Naive thymus-derived CD4-positive, alpha-beta T cell (primary cell): ENCODE measurements around the gene CASP6. TPM values are rescaled to one million over a fixed set of nuclear protein-coding genes. Genes with fewer than 3 reads are reported as not detected.
A peak's percentile ranks its signal among the peaks of the same experiment; 100 is the strongest.

ENCODE experiments used
- ATAC-seq: fragments of 150-1000 bp; cut with Tn5 transposase; 2 replicates; pipeline ENCODE4 v1.10.0; 2021; ENCODE audit warnings: mild to moderate bottlenecking, moderate library complexity
- CTCF ChIA-PET: fragments of 350-600 bp; sonication (Branson Sonifier 250); formaldehyde crosslinking; loops from one replicate; lab custom pipeline; 2021; ENCODE audit warnings: antibody characterized with exemption; lab: Charles Lee
- POLR2A ChIA-PET: fragments of 350-600 bp; sonication (Branson Sonifier 250); formaldehyde crosslinking; loops from one replicate; lab custom pipeline; 2021; ENCODE audit warnings: antibody characterized with exemption, inconsistent platforms; lab: Charles Lee
- DNase-seq, 9 donors: peaks; one replicate each; pipeline versions ENCODE4 v3.0.0 to v3.0.0-alpha.2; 2020 to 2022; ENCODE audit warnings: mixed read lengths in 1 of 9
- H3K27ac ChIP-seq: one replicate; pipeline ENCODE4 v1.7.0; 2013; ENCODE audit warnings: mild to moderate bottlenecking, low read depth, low read length, moderate library complexity
- H3K27me3 ChIP-seq, 2 donors: one replicate each; pipeline ENCODE4 v1.7.0; 2013; ENCODE audit warnings: low read length in 2 of 2, mild to moderate bottlenecking in 2 of 2, moderate library complexity in 2 of 2; ENCODE audit not compliant: control insufficient read depth in 2 of 2, insufficient read depth in 2 of 2
- H3K36me3 ChIP-seq, 3 experiments: 1 replicate in 2 of 3; 2 replicates in 1 of 3; pipeline ENCODE4 v1.7.0; 2013; ENCODE audit warnings: low read length in 3 of 3, mild to moderate bottlenecking in 3 of 3, moderate library complexity in 1 of 3; ENCODE audit not compliant: insufficient read depth in 3 of 3, control insufficient read depth in 2 of 3
- H3K4me1 ChIP-seq, 2 donors: one replicate each; pipeline ENCODE4 v1.7.0; 2013; ENCODE audit warnings: low read length in 2 of 2, mild to moderate bottlenecking in 2 of 2, moderate library complexity in 1 of 2; ENCODE audit not compliant: control insufficient read depth in 2 of 2, insufficient read depth in 2 of 2
- H3K4me3 ChIP-seq: 2 replicates; pipeline ENCODE4 v1.7.0; 2013; ENCODE audit warnings: mild to moderate bottlenecking, low read length
- H3K9me3 ChIP-seq, 3 experiments: 1 replicate in 2 of 3; 2 replicates in 1 of 3; pipeline ENCODE4 v1.7.0; 2013; ENCODE audit warnings: low read length in 3 of 3; ENCODE audit not compliant: control insufficient read depth in 2 of 3
- H3K27ac Mint-ChIP-seq, 9 donors: one replicate each; pipeline ENCODE4 v1.8.0; 2020 to 2022; ENCODE audit warnings: mixed read lengths in 9 of 9, mild to moderate bottlenecking in 8 of 9, moderate library complexity in 5 of 9, inconsistent platforms in 2 of 9
- H3K27me3 Mint-ChIP-seq, 5 donors: one replicate each; pipeline ENCODE4 v1.8.0; 2021 to 2022; ENCODE audit warnings: mixed read lengths in 5 of 5, mild to moderate bottlenecking in 1 of 5
- H3K36me3 Mint-ChIP-seq, 5 donors: one replicate each; pipeline ENCODE4 v1.8.0; 2020 to 2022; ENCODE audit warnings: mixed read lengths in 5 of 5, mild to moderate bottlenecking in 3 of 5, inconsistent platforms in 1 of 5
- H3K4me1 Mint-ChIP-seq, 7 donors: one replicate each; pipeline ENCODE4 v1.8.0; 2020 to 2022; ENCODE audit warnings: mixed read lengths in 7 of 7, mild to moderate bottlenecking in 3 of 7, inconsistent platforms in 1 of 7
- H3K4me3 Mint-ChIP-seq, 10 donors: one replicate each; pipeline ENCODE4 v1.8.0; 2020 to 2022; ENCODE audit warnings: mild to moderate bottlenecking in 10 of 10, mixed read lengths in 10 of 10, moderate library complexity in 6 of 10, inconsistent platforms in 2 of 10
- H3K9me3 Mint-ChIP-seq, 11 donors: one replicate each; pipeline ENCODE4 v1.8.0; 2020 to 2022; ENCODE audit warnings: mixed read lengths in 11 of 11, mild to moderate bottlenecking in 4 of 11, inconsistent platforms in 1 of 11, moderate library complexity in 1 of 11
- intact Hi-C, 2 donors: fragments of 100-400 bp; cut with micrococcal nuclease; formaldehyde crosslinking; loops; one replicate each; pipeline ENCODE4 v1.15.1; 2023
- polyA plus RNA-seq, 2 donors: library from polyadenylated mRNA; unstranded; fragments of 300-500 nt; fragmentation: Illumina TruSeq; gene quantifications; one replicate each; pipeline ENCODE4 v1.2.3, GENCODE V29; 2021
- total RNA-seq, 6 experiments: library from RNA in 5 of 6; stranded (reverse) in 5 of 6; gene quantifications; 1 replicate in 5 of 6; 2 replicates in 1 of 6; pipeline ENCODE4 v1.2.3 and lab custom pipeline; 2021 to 2026

Gene CASP6
- total and polyA plus RNA-seq, 7 experiments from 2014 or later = 9.3 to 85.8 (median 25.5) TPM

GRCh38 chr4:109691411-109691920 is 11.8 kb downstream of the CASP6 start:
- no peak for DNase-seq

GRCh38 chr4:109690690-109691410 is 12.4 kb downstream of the CASP6 start:
- ATAC-seq (peak; percentile 85), DNase-seq (peak in 7 of 9 donors; percentile 16 to 55 (median 31))
- Histone ChIP-seq H3K4me3 (no peak overlapping the region), H3K36me3 (peaks cover 6 to 61% (median 15%) of the 10 kb centered on the region in 3 experiments), H3K27ac (peak overlapping the region; percentile 42), H3K27me3 (no peaks in the 10 kb centered on the region), H3K4me1 (peaks cover 17 to 23% of the 10 kb centered on the region in 2 donors), H3K9me3 (no peaks in the 10 kb centered on the region)
- CTCF ChIA-PET = interaction anchor here (1.1 to 1.4 kb wide), 3 partner anchors 10 to 136 kb away, joined by 3 to 7 read pairs (median 3); partner anchors contain the start of gene CASP6
- H3K36me3 Mint-ChIP-seq = peaks cover 17 to 52% (median 48%) of the 10 kb centered on the region in 5 donors
- POLR2A ChIA-PET = interaction anchor here (0.8 to 1.8 kb wide), 8 partner anchors 9 to 135 kb away, joined by 3 to 5 read pairs (median 4); partner anchors contain the start of gene MCUB
- peaks cover 17 to 62% (median 40%) of the 10 kb centered on the region in 7 donors for H3K4me1 Mint-ChIP-seq
- peak overlapping the region; percentile 59 to 90 (median 87) for H3K27ac Mint-ChIP-seq
- peaks cover 0 to 7% (median 0%) of the 10 kb centered on the region in 11 donors for H3K9me3 Mint-ChIP-seq
- peak overlapping the region; percentile 40 to 79 (median 64) for H3K4me3 Mint-ChIP-seq
- no peaks in the 10 kb centered on the region for H3K27me3 Mint-ChIP-seq
- intact Hi-C loops = loop anchor here in 1 of 2 donors (1.0 to 5.0 kb wide), 2 partner anchors 11 to 36 kb away; no protein-coding TSS in a partner anchor

More at GRCh38 chr4:109691411-109691920, 11.8 kb downstream of the CASP6 start:
- Mint-ChIP-seq H3K4me3 (peak overlapping the region in 9 of 10 donors; percentile 40 to 79 (median 70)), H3K27ac (peak overlapping the region in 8 of 9 donors; percentile 64 to 90 (median 87)), H3K27me3 (no peaks in the 10 kb centered on the region), H3K9me3 (peaks cover 0 to 7% (median 0%) of the 10 kb centered on the region in 11 donors), H3K36me3 (peaks cover 17 to 54% (median 51%) of the 10 kb centered on the region in 5 donors), H3K4me1 (peaks cover 17 to 68% (median 40%) of the 10 kb centered on the region in 7 donors)
- ChIA-PET CTCF (interaction anchor here (1.1 to 1.4 kb wide), 2 partner anchors 12 to 135 kb away, joined by 3 read pairs; partner anchors contain the start of gene CASP6), POLR2A (interaction anchor here (1.1 to 1.8 kb wide), 5 partner anchors 8 to 132 kb away, joined by 3 to 5 read pairs (median 4); partner anchors contain the start of gene MCUB)
- intact Hi-C loops = loop anchor here in 1 of 2 donors (1.0 to 5.0 kb wide), 2 partner anchors 11 to 36 kb away; no protein-coding TSS in a partner anchor
- no peak for ATAC-seq
- Histone ChIP-seq H3K9me3 (no peaks in the 10 kb centered on the region), H3K4me1 (peaks cover 17 to 23% of the 10 kb centered on the region in 2 donors), H3K27me3 (no peaks in the 10 kb centered on the region), H3K4me3 (no peak overlapping the region), H3K36me3 (peaks cover 9 to 58% (median 14%) of the 10 kb centered on the region in 3 experiments), H3K27ac (peak overlapping the region; percentile 42)

- Histone ChIP-seq H3K36me3 (peaks cover 7 to 65% (median 20%) of the 10 kb centered on the region in 3 experiments), H3K27ac (no peak overlapping the region), H3K4me3 (no peak overlapping the region), H3K9me3 (no peaks in the 10 kb centered on the region), H3K27me3 (no peaks in the 10 kb centered on the region), H3K4me1 (no peaks in the 10 kb centered on the region)
- CTCF ChIA-PET = interaction anchor here (0.7 kb wide), 1 partner anchor 61 kb away, joined by 7 read pairs; no protein-coding TSS in a partner anchor
- no peak for DNase-seq
- no peak for ATAC-seq
- H3K27me3 Mint-ChIP-seq = no peaks in the 10 kb centered on the region
- peaks cover 14 to 61% (median 58%) of the 10 kb centered on the region in 5 donors for H3K36me3 Mint-ChIP-seq
- peaks cover 7 to 66% (median 39%) of the 10 kb centered on the region in 7 donors for H3K4me1 Mint-ChIP-seq
- POLR2A ChIA-PET = interaction anchor here (0.5 to 0.9 kb wide), 4 partner anchors 13 to 106 kb away, joined by 3 read pairs; no protein-coding TSS in a partner anchor
- no peak overlapping the region for H3K4me3 Mint-ChIP-seq
- H3K9me3 Mint-ChIP-seq = peaks cover 0 to 2% (median 0%) of the 10 kb centered on the region in 11 donors
- intact Hi-C loops = no loop called here
- peak overlapping the region in 6 of 9 donors; percentile 37 to 87 (median 65) for H3K27ac Mint-ChIP-seq
Measured at GRCh38 chr4:109684727-109685126, 18.5 kb downstream of the CASP6 start.

- Histone ChIP-seq H3K9me3 (no peaks in the 10 kb centered on the region), H3K4me3 (no peak overlapping the region), H3K27ac (no peak overlapping the region), H3K4me1 (no peaks in the 10 kb centered on the region), H3K36me3 (peaks cover 7 to 60% (median 16%) of the 10 kb centered on the region in 3 experiments), H3K27me3 (no peaks in the 10 kb centered on the region)
- no peaks in the 10 kb centered on the region for H3K27me3 Mint-ChIP-seq
- peaks cover 0 to 2% (median 0%) of the 10 kb centered on the region in 11 donors for H3K9me3 Mint-ChIP-seq
- H3K4me3 Mint-ChIP-seq = peak overlapping the region in 1 of 10 donors; percentile 9
- ATAC-seq (no peak), DNase-seq (no peak)
- ChIA-PET CTCF (interaction anchor here (0.5 kb wide), 1 partner anchor 48 kb away, joined by 3 read pairs; no protein-coding TSS in a partner anchor), POLR2A (interaction anchor here (0.5 to 1.2 kb wide), 3 partner anchors 19 to 148 kb away, joined by 3 to 6 read pairs (median 3); partner anchors contain the start of gene GAR1)
- peak overlapping the region in 8 of 9 donors; percentile 3 to 87 (median 55) for H3K27ac Mint-ChIP-seq
- H3K4me1 Mint-ChIP-seq = peaks cover 11 to 63% (median 39%) of the 10 kb centered on the region in 7 donors
- intact Hi-C loops = no loop called here
- H3K36me3 Mint-ChIP-seq = peaks cover 14 to 67% (median 61%) of the 10 kb centered on the region in 5 donors
Measured at GRCh38 chr4:109683621-109684253, 19.5 kb downstream of the CASP6 start.

GRCh38 chr4:109682875-109683274 is 20.4 kb downstream of the CASP6 start:
- H3K4me3 Mint-ChIP-seq = peak overlapping the region in 1 of 10 donors; percentile 12

More at GRCh38 chr4:109682875-109683274, 20.4 kb downstream of the CASP6 start:
- Mint-ChIP-seq H3K36me3 (peaks cover 14 to 64% (median 56%) of the 10 kb centered on the region in 5 donors), H3K27ac (peak overlapping the region in 8 of 9 donors; percentile 26 to 87 (median 50)), H3K9me3 (peaks cover 0 to 2% (median 0%) of the 10 kb centered on the region in 11 donors), H3K4me1 (peaks cover 11 to 58% (median 39%) of the 10 kb centered on the region in 7 donors), H3K27me3 (no peaks in the 10 kb centered on the region)
- Histone ChIP-seq H3K9me3 (no peaks in the 10 kb centered on the region), H3K27me3 (no peaks in the 10 kb centered on the region), H3K4me1 (no peaks in the 10 kb centered on the region), H3K4me3 (no peak overlapping the region), H3K36me3 (peaks cover 7 to 56% (median 14%) of the 10 kb centered on the region in 3 experiments), H3K27ac (no peak overlapping the region)
- DNase-seq (no peak), ATAC-seq (no peak)
- POLR2A ChIA-PET = interaction anchor here (0.8 to 1.2 kb wide), 2 partner anchors 18 to 24 kb away, joined by 3 read pairs; no protein-coding TSS in a partner anchor
- CTCF ChIA-PET = interaction anchor here (0.5 kb wide), 2 partner anchors 49 to 51 kb away, joined by 3 read pairs; no protein-coding TSS in a partner anchor
- intact Hi-C loops = no loop called here
